NCI-H1436 treated with DMSO at 0.1 percent for 48 hours (cell line): ENCODE results near the gene CABLES2.

Source experiments
- DNase-seq: peaks from one replicate; lab custom pipeline; 2025; lab: John Stamatoyannopoulos, UW

Gene CABLES2

GRCh38 chr20:62361799-62362589 is 45.1 kb downstream of the CABLES2 start:
- DNase-seq: no peak

GRCh38 chr20:62360854-62361798 is 46.0 kb downstream of the CABLES2 start:
- DNase-seq: no peak

GRCh38 chr20:62359491-62360121 is 47.5 kb downstream of the CABLES2 start:
- no peak for DNase-seq

GRCh38 chr20:62359043-62359490 is 48.0 kb downstream of the CABLES2 start:
- DNase-seq: no peak

- no peak for DNase-seq
Measured at GRCh38 chr20:62358171-62359042, 48.7 kb downstream of the CABLES2 start.

GRCh38 chr20:62357681-62358080 is 49.4 kb downstream of the CABLES2 start:
- no peak for DNase-seq

GRCh38 chr20:62357187-62357667 is 49.9 kb downstream of the CABLES2 start:
- no peak for DNase-seq

- no peak for DNase-seq
Measured at GRCh38 chr20:62356589-62357186, 50.4 kb downstream of the CABLES2 start.

- DNase-seq: no peak
Measured at GRCh38 chr20:62355878-62356588, 51.1 kb downstream of the CABLES2 start.

- DNase-seq: no peak
Measured at GRCh38 chr20:62355516-62355877, 51.6 kb downstream of the CABLES2 start.

- DNase-seq: no peak
Measured at GRCh38 chr20:62354811-62355341, 52.2 kb downstream of the CABLES2 start.

GRCh38 chr20:62354031-62354808 is 52.9 kb downstream of the CABLES2 start:
- DNase-seq: no peak

GRCh38 chr20:62353289-62354030 is 53.6 kb downstream of the CABLES2 start:
- DNase-seq: no peak

- no peak for DNase-seq
Measured at GRCh38 chr20:62352402-62353288, 54.4 kb downstream of the CABLES2 start.

- no peak for DNase-seq
Measured at GRCh38 chr20:62351469-62352401, 55.4 kb downstream of the CABLES2 start.
